ENCODE measurements around the gene DPEP1.
"Not testable (repeated sequence)": the region's sequence is repeated elsewhere in the genome, so short reads cannot be mapped to it uniquely, and the experiment has no call there.

The DPEP1 gene

DNA sequence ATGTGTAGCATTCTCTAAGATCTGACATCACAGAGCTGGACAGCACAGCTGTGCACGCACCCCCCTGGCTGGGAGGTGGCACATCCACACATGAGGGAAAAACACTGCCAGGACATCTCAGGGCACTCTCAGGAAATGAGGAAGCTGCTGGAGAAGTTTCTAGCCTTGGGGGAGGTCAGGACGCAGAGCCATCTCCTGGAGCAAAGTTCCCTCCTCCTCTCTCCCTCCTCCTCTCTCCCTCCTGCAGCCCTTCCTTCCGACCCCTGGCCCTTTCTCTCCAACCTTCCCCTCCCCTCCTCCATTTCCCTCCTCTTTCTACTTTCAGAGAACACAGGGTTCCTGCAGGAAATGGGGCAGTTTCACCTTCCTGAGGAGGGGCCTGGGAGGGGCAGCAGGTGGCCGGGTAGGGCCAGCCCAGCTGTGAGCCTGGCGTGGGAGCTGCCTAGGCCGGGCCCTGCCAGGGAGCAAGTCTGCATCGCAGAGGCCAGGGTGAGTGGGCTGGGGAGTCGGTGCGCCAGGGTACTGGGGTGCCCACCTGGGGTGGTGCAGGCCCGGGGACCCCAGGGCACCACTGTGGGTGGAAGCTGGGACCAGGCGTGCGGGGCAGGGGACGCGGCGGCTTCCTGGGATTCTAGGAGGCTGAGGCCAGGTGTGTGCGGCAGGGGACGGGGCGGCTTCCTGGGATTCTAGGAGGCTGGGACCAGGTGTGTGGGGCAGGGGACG, at the start of gene DPEP1:
Gene DPEP1 (plus strand): TSS at position 412 of the 723 bp plus-strand sequence. CDS start 16,769 bp downstream, outside the sequence.
- DNase-seq (ENCODE audit: low spot score): no peak

GRCh38 chr16:89564476-89565255, 48.8 kb upstream of the DPEP1 start:
- no peak for DNase-seq (ENCODE audit: low spot score)

GRCh38 chr16:89565256-89565505, 48.3 kb upstream of the DPEP1 start:
- DNase-seq (ENCODE audit: low spot score): no peak

DNA sequence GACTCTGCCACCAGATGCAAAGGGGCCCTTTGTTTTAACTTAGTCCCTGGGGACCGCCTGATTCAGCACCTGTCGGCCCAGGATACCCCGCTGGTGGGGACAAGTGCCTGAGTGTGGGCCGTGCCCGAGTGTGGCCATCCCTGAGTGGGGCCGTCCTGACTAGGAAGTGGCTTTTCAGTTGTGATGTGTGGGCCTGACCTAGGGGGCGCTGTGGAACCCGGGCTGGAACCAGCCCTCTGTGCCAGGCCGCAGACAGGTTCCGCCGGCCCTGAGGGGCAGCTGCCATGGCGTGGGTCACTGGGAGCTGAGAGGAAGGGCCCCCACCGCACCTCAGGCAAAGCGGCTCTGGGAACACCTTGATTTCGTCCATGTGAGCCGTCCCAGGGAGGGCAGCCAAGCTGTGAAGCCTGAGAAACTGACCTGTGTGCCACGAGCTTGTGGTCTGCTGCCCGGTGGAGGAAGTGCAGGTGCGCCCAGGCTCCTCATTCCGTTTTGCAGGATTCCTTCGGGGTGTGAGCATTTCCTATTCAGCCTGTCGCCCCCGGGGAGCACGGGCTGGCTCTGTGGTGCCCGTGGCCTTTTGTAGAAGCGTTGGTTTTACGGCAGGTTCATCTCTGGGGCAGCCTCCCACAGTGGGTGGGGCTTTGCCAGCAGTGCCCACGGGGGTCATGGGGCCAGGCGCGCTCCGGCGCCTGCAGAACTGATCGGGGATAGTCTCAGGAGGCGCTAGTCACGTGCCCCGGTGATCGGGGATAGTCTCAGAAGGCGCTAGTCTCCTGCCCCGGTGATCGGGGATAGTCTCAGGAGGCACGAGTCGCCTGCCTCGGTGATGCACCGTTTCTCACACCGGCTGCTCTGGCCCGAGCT, 47.7 kb upstream of the DPEP1 start:
- DNase-seq (ENCODE audit: low spot score): peak; percentile 60

DNA sequence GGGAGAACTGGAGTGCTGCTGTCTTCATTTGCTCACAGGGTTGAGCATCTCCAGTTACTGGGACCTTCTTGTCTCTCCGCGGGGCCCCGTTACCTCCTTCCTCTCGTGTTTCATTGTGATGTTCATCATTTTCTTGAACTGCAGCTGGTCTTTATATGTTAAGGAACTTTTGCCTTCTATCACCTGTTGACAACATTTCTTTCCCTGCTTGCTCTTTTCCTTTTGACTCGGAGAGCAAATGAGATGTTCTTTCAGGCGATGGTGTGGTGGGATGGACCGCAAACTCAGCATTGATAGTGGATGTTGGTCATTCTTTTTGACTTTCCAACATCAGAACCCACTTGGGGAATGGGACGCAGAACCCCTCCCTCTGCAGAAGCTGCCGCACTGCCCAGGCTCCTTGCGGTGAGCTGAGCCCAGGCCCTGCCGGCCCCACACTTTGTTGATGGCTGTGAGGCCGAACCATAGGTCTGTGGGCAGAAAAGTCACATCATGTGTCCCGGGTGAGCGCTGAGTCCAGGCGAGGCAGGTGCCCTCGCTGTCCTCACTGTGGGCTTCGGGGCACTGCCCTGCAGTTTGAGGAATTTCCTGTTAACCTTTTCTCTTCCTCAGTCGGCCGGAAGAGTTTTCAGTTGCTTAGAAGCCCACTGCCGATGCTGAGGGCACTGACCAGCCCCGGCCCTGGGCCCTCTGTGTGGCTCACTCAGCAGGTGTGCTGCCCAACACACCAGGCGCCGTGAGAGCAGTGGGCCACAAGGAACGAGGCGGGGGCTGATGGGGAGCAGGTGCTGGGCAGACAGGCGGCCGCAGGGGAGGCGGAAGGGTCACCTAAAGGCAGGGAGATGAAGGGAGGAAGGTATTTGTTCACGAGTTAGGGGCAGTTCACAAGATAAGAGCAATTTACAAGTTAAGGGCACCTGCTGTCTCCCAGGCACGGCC, 45.5 kb upstream of the DPEP1 start:
- no peak for DNase-seq (ENCODE audit: low spot score)

GRCh38 chr16:89569506-89570341, 43.7 kb upstream of the DPEP1 start:
- no peak for DNase-seq (ENCODE audit: low spot score)

- DNase-seq (ENCODE audit: low spot score): no peak
Observed at GRCh38 chr16:89570342-89570923, 43.0 kb upstream of the DPEP1 start.

DNA sequence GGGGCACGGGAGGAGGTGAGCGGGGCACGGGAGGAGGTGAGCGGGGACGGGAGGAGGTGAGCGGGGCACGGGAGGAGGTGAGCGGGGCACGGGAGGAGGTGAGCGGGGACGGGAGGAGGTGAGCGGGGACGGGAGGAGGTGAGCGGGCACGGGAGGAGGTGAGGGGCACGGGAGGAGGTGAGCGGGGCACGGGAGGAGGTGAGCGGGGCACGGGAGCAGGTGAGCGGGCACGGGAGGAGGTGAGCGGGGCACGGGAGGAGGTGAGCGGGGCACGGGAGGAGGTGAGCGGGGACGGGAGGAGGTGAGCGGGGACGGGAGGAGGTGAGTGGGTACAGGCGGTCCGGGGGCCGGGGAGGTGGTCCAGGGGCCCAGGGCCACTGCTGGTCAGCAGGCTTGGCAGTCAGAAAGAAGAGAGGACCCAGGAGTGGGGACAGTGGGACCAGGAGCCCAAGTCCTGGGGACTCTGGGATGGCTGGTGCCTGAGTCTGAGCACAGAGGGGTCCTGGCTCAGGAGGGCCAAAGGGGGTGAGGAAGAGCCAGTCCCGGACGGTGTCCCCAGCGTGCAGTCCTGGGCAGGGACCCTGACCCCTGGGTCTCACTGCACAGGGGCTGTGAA, 42.4 kb upstream of the DPEP1 start:
- DNase-seq (ENCODE audit: low spot score): not testable (repeated sequence)

DNA sequence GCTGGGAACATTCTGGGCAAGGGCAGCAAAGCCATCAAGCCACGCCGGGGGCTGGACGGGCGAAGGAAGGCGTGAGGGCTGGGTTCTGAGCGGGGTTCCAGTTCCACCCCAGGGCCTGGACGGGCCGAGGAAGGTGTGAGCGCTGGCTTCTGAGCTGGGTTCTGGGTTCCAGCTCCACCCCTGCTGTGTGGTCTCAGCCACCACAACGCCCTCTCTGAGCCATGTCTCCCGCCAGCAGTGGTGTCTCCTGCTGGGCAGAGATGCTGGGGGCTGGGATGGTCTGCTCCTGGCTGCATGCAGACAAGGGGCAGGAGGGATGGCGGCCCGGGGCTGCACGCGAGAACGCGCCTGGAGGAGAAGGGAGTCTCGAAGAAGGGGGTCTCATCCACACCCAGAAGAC, 41.8 kb upstream of the DPEP1 start:
- no peak for DNase-seq (ENCODE audit: low spot score)

- no peak for DNase-seq (ENCODE audit: low spot score)
Observed at GRCh38 chr16:89572073-89572484, 41.4 kb upstream of the DPEP1 start.

DNA sequence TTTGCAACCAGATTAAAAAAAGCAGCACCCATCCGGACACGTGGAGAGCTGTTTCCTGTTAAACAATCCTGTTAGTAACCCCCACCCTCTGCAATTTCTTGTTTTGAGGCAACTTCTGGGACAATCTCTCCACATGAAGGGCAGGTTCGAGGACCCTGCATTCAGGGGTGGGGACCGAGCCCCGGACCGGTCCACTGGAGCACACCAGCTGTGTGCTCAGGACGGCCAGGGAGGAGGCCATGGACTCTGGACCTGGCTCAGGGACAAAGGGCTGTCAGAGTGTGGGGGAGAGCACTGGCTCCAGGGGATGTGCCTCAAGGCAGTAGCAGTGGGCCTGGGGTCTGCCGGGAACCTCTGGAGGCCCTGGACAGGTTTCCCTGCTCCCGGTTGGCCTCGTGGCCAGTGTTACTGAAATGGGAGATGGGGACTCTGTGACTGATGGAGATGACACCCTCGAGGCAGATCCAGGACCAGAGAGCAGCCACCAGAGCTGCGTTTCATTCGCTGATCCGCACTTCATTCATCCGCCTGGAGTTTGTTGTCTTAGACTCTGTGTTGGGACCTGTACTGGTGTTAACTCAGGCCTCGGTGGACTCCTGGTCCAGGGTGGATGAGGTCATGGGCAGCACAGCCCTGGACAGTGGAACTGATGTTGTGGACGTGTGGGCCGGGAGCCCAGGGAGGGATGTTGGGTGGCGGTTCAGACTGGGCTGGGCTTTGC, 40.8 kb upstream of the DPEP1 start:
- DNase-seq (ENCODE audit: low spot score): no peak

- no peak for DNase-seq (ENCODE audit: low spot score)
Observed at GRCh38 chr16:89573826-89574680, 39.4 kb upstream of the DPEP1 start.

DNA sequence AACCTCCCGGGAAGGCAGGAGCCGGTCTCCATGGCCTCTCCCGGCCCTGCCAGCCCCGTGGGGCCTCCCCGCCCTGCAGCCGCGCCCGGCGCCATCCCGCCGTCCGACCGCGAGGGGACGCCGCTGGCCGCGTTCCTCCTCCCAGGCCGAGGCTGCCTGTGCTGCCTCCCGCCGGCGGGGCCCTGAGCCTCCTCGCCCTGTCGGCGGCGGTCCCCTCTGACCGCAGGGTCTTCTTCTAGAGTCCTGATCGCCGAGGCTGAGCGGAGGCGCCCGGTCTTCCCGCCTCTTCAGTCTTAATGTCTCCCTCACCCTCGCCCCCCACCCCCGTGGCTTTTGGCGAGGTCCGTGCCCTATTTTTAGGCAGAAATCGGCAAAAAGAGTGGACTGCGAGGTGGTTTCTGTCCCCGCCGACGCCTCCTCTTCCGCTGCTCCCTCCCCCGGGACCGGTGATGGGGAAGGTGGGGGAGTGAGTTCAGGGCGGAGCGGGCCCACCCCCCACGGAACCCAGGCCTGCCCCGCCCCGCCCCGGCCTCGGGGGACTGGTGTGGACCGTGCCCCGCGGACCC, 38.7 kb upstream of the DPEP1 start:
- peak; percentile 96 for DNase-seq (ENCODE audit: low spot score)

DNA sequence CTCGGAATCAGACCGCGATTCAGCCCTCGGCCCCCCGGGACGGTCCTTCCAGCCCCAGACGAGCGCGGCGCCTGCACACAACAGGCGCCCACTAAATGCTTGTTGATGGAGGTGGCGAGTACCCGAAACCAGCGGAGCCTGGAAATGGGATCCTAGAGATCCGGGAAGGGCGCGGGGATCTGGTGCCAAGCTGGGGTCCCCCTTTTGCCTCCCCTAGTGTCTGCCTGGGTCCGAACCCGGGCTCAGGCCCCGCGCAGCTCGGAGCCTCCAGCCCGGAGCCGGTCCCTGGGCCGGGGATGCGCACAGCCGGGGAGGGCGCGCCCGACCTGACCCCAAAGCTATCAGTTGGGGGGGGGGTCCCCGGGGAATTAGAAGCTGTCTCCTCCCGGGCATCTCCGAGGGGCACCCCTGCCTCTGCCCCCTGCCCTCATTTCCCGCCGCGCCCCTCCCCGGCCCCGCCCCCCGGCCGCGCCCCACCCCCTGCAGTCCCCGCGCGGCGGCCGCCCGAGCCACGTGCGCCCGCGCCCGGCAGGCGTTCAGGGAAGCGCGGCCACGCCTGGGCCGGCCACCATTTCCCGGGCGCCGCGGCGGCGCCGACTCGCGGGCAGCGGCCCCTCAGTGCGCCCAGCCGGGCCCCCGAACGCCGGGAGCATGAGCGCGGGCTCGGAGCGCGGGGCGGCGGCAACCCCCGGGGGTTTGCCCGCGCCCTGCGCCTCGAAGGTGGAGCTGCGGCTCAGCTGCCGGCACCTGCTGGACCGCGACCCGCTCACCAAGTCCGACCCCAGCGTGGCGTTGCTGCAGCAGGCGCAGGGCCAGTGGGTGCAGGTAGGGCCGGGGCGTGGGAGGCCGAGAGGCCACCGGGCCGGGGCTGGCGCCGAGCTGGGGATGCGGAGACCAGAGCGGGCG, 37.9 kb upstream of the DPEP1 start, which contains the start of gene CPNE7:
Gene CPNE7 (plus strand): TSS at position 512 of the 906 bp plus-strand sequence. CDS start 140 bp downstream, at position 652.
- peak; percentile 52 for DNase-seq (ENCODE audit: low spot score)

GRCh38 chr16:89576153-89577054, 37.0 kb upstream of the DPEP1 start:
- no peak for DNase-seq (ENCODE audit: low spot score)
